ENCODE measurements around the gene SIKE1. TPM values are rescaled to one million over a fixed set of nuclear protein-coding genes. Genes with fewer than 3 reads are reported as not detected.

Gene SIKE1
- total RNA-seq, 1 donor from 2014 or later, result 38.5 TPM

DNA sequence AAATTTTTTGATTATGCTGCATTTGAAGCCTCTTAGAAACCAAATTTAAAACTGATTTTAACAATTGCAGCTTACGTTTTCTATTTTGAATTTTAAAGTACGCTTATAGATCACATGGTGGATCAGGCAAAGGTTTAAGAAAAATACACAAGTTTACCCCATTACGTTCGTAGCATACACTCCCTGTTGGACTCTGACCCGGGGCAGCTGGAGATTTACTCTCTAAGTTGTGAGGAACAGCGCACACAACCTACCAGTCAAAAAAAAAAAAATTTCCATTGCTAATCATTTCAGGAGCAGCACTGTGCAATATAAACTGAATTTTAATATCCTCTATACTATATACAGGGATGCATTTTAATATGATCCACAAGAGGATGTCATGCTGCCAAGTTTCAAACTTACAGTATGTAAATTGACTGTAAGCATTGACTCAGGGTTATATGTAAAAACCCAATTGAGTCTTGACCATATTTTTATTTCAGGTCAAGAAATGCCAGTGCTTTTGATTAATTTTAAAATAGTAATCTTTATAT, 43.1 kb downstream of the SIKE1 start:
- TF ChIP-seq, protein P1, sequence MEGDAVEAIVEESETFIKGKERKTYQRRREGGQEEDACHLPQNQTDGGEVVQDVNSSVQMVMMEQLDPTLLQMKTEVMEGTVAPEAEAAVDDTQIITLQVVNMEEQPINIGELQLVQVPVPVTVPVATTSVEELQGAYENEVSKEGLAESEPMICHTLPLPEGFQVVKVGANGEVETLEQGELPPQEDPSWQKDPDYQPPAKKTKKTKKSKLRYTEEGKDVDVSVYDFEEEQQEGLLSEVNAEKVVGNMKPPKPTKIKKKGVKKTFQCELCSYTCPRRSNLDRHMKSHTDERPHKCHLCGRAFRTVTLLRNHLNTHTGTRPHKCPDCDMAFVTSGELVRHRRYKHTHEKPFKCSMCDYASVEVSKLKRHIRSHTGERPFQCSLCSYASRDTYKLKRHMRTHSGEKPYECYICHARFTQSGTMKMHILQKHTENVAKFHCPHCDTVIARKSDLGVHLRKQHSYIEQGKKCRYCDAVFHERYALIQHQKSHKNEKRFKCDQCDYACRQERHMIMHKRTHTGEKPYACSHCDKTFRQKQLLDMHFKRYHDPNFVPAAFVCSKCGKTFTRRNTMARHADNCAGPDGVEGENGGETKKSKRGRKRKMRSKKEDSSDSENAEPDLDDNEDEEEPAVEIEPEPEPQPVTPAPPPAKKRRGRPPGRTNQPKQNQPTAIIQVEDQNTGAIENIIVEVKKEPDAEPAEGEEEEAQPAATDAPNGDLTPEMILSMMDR (IDR thresholded peaks at IDR 0.05), result no peak
- TF ChIP-seq POLR2A (IDR thresholded peaks at IDR 0.05), result no peak
- TF ChIP-seq POLR2AphosphoS5 (IDR thresholded peaks at IDR 0.05; ENCODE audit: insufficient read depth in 1 of 2, low read depth in 1 of 2), result no peak
- no peak overlapping the region for H3K4me3 ChIP-seq
- no peaks in the 10 kb centered on the region for H3K27me3 ChIP-seq
- intact Hi-C loops (cut with DNase I), result no loop called here
- H3K4me1 ChIP-seq, result peaks cover 4% of the 10 kb centered on the region
- no peak for DNase-seq (ENCODE audit: extremely low spot score in 2 of 2)
- H3K36me3 ChIP-seq, result peaks cover 0 to 68% of the 10 kb centered on the region in 2 donors
- H3K9me3 ChIP-seq, result no peaks in the 10 kb centered on the region
- H3K27ac ChIP-seq, result no peak overlapping the region

DNA sequence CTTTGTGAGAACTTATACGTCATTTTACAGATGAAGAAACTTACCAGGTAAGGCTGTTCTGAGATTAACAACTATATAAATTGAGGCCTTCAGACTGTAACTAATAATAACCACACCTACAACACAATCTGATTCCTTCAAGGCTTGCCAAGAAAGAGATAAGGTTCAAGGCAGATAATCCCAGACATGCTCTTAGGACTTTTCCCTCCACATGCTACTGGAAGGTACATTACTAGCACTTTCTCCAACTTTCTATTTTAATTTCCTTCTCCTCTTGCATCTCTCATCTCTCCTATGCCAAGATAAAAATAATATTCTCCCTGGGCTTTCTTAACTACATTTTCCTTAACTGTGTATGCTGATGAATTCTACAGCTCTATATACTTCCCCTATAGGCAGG, 45.0 kb downstream of the SIKE1 start:
- TF ChIP-seq POLR2A (IDR thresholded peaks at IDR 0.05), result no peak
- TF ChIP-seq, protein P1 (IDR thresholded peaks at IDR 0.05), result no peak
- no peak for TF ChIP-seq POLR2AphosphoS5 (IDR thresholded peaks at IDR 0.05; ENCODE audit: insufficient read depth in 1 of 2, low read depth in 1 of 2)
- Histone ChIP-seq H3K4me3 (no peak overlapping the region), H3K9me3 (no peaks in the 10 kb centered on the region), H3K27me3 (no peaks in the 10 kb centered on the region), H3K36me3 (peaks cover 0 to 81% of the 10 kb centered on the region in 2 donors), H3K27ac (no peak overlapping the region), H3K4me1 (no peaks in the 10 kb centered on the region)
- no peak for DNase-seq (ENCODE audit: extremely low spot score in 2 of 2)
- intact Hi-C loops (cut with DNase I), result no loop called here

DNA sequence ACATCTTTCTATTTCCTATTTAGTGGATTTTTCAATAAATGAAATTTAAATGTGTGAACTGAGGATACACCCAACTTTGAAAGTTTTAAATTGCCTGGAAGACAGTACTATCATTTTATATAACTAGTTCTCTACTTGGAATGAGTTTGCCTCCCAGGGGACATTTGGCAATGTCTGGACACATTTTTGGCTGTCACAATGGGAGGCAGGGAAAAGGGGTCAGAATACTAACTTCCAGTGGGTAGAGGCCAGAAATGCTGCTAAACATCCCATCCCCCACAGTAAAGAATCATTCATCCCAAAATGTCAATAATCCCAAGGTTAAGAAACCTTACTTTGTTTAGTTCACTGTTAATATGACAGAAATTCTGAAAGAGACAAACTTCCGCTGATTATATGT, 50.7 kb downstream of the SIKE1 start:
- Histone ChIP-seq H3K9me3 (no peaks in the 10 kb centered on the region), H3K27me3 (no peaks in the 10 kb centered on the region), H3K27ac (no peak overlapping the region), H3K4me1 (no peaks in the 10 kb centered on the region), H3K36me3 (peaks cover 0 to 89% of the 10 kb centered on the region in 2 donors), H3K4me3 (no peak overlapping the region)
- DNase-seq (ENCODE audit: extremely low spot score in 2 of 2), result no peak
- intact Hi-C loops (cut with DNase I), result no loop called here
- TF ChIP-seq, protein P1 (IDR thresholded peaks at IDR 0.05), result no peak
- TF ChIP-seq POLR2A (IDR thresholded peaks at IDR 0.05) (no peak), POLR2AphosphoS5 (IDR thresholded peaks at IDR 0.05; ENCODE audit: insufficient read depth in 1 of 2, low read depth in 1 of 2) (no peak)

DNA sequence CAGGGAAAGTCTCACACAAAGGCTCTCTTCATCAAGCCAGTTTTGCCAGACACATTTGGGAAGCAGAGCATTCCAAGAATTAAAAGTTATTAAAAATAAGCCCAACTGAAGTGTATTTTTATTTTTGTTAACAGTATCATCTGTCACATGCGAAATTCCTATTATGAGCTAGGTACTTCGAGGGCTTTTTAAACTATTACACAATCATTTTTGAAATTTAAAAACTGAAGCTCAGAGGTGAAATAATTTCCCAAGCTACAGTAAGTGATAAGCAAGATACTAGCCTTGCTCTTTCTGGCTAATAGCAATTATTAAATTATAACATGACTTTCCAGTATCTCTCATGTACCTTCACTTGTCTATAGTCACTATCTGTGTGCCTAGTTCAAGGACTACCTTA, 51.9 kb downstream of the SIKE1 start:
- H3K36me3 ChIP-seq, result peaks cover 0 to 88% of the 10 kb centered on the region in 2 donors

DNA sequence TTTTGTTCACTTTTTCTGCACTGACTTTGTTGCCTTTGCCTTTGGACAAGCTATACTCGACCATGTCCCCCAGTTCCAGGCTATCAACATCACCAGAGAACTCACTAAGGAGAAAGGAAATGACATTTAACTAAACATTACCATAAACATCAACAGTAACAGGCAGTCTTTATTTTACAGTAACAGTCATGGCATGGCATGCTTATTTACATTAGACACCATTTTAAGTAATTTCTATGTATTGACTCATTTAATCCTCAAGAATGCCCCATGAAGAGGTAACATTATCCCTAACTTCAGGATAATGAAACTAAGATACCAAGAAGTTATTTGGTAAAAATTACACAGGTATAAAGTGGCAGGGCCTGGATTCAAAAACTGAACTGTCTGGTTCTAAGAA, 55.3 kb downstream of the SIKE1 start:
- Histone ChIP-seq H3K27me3 (no peaks in the 10 kb centered on the region), H3K9me3 (no peaks in the 10 kb centered on the region), H3K4me3 (no peak overlapping the region), H3K27ac (no peak overlapping the region), H3K36me3 (peaks cover 0 to 94% of the 10 kb centered on the region in 2 donors), H3K4me1 (no peaks in the 10 kb centered on the region)
- DNase-seq (ENCODE audit: extremely low spot score in 2 of 2), result no peak
- TF ChIP-seq, protein P1 (IDR thresholded peaks at IDR 0.05), result no peak
- TF ChIP-seq POLR2A (IDR thresholded peaks at IDR 0.05), result no peak
- no peak for TF ChIP-seq POLR2AphosphoS5 (IDR thresholded peaks at IDR 0.05; ENCODE audit: insufficient read depth in 1 of 2, low read depth in 1 of 2)
- intact Hi-C loops (cut with DNase I), result no loop called here

More for the DNA sequence above, 51.9 kb downstream of the SIKE1 start:
- Histone ChIP-seq H3K27ac (no peak overlapping the region), H3K4me3 (no peak overlapping the region), H3K9me3 (no peaks in the 10 kb centered on the region), H3K27me3 (no peaks in the 10 kb centered on the region), H3K4me1 (no peaks in the 10 kb centered on the region)
- TF ChIP-seq POLR2AphosphoS5 (IDR thresholded peaks at IDR 0.05; ENCODE audit: insufficient read depth in 1 of 2, low read depth in 1 of 2), result no peak
- TF ChIP-seq POLR2A (IDR thresholded peaks at IDR 0.05), result no peak
- TF ChIP-seq, protein P1 (IDR thresholded peaks at IDR 0.05), result no peak
- intact Hi-C loops (cut with DNase I), result no loop called here
- no peak for DNase-seq (ENCODE audit: extremely low spot score in 2 of 2)
